A549 (cell line): ENCODE measurements around the gene BZW2. TPM values are rescaled to one million over a fixed set of nuclear protein-coding genes. Genes with fewer than 3 reads are reported as not detected.

Source experiments
- ATAC-seq, 2 experiments: fragments of 200-7000 bp in 1 of 2; fragments of >200 bp in 1 of 2; cut with Nextera tagmentation in 1 of 2; cut with Tn5 transposase in 1 of 2; 3 replicates each; pipeline versions ENCODE4 v1.8.0 to v1.9.1; 2018 to 2020; ENCODE audit warnings: mild to moderate bottlenecking in 1 of 2, moderate library complexity in 1 of 2
- CTCF ChIA-PET: fragments of 300-600 bp; sonication (Branson Sonifier 250); formaldehyde crosslinking; extraction: SDS; loops from one replicate; lab custom pipeline; 2021; ENCODE audit warnings: antibody characterized with exemption, inconsistent platforms; lab: Yijun Ruan, JAX
- POLR2A ChIA-PET: fragments of 350-600 bp; formaldehyde crosslinking; extraction: SDS; loops from one replicate; lab custom pipeline; 2021; ENCODE audit warnings: antibody characterized with exemption, inconsistent platforms; lab: Yijun Ruan, JAX
- DNase-seq, 2 experiments: peaks; one replicate each; pipeline versions ENCODE4 v3.0.0 to v3.0.0-alpha.2; 2011 to 2016; ENCODE audit warnings: low read depth in 1 of 2, low spot score in 1 of 2
- FAIRE-seq: peaks from 2 replicates; lab custom pipeline; 2011; peaks lifted over from hg19 to GRCh38; lab: Jason Lieb, UNC
- H3K27ac ChIP-seq, 2 experiments: fragments of >200 bp; sonication (Bioruptor Twin); formaldehyde crosslinking; 3 replicates each; pipeline ENCODE4 v1.5.1; 2016 to 2017
- H3K4me1 ChIP-seq: fragments of >200 bp; sonication (Bioruptor Twin); formaldehyde crosslinking; 3 replicates; pipeline ENCODE4 v1.6.1; 2016
- H3K4me2 ChIP-seq: fragments of >200 bp; sonication (Bioruptor Twin); formaldehyde crosslinking; 3 replicates; pipeline ENCODE4 v1.6.1; 2016
- H3K4me3 ChIP-seq: fragments of >200 bp; sonication (Bioruptor Twin); formaldehyde crosslinking; 3 replicates; pipeline ENCODE4 v1.5.1; 2016
- H3K9me3 ChIP-seq: fragments of >200 bp; sonication (Bioruptor Twin); formaldehyde crosslinking; 3 replicates; pipeline ENCODE4 v1.6.1; 2016
- CBX2 ChIP-seq: fragments of 200-600 bp; sonication (generic); IDR thresholded peaks from 2 replicates; pipeline ENCODE4 v1.6.1; 2016; ENCODE audit warnings: low read depth, mild to moderate bottlenecking, borderline replicate concordance
- CHD4 ChIP-seq: fragments of 200-600 bp; sonication (generic); IDR thresholded peaks from 2 replicates; pipeline ENCODE4 v1.6.1; 2016; ENCODE audit warnings: antibody characterized with exemption, mild to moderate bottlenecking, borderline replicate concordance
- E2F6 ChIP-seq: IDR thresholded peaks from 2 replicates; pipeline ENCODE4 v1.6.1; 2012; ENCODE audit warnings: low read depth, borderline replicate concordance
- ELK1 ChIP-seq: fragments of 150-350 bp; IDR thresholded peaks from 2 replicates; pipeline ENCODE4 v1.6.1; 2014; ENCODE audit warnings: low read depth, mild to moderate bottlenecking, low read length
- ESRRA ChIP-seq: fragments of 150-350 bp; IDR thresholded peaks from 2 replicates; pipeline ENCODE4 v1.6.1; 2014; ENCODE audit warnings: mild to moderate bottlenecking, low read length, borderline replicate concordance
- GATA3 ChIP-seq: IDR thresholded peaks from 2 replicates; pipeline ENCODE4 v1.6.1; 2012; ENCODE audit warnings: borderline replicate concordance
- HDAC2 ChIP-seq: fragments of 200-600 bp; sonication (generic); IDR thresholded peaks from 2 replicates; pipeline ENCODE4 v1.6.1; 2016
- HES2 ChIP-seq: fragments of >200 bp; sonication (Bioruptor Twin); formaldehyde crosslinking; IDR thresholded peaks from 2 replicates; pipeline ENCODE4 v1.6.1; 2016
- HEYL ChIP-seq: fragments of 250-450 bp; sonication (Bioruptor Pico); IDR thresholded peaks from 2 replicates; pipeline ENCODE4 v1.8.0; 2021; ENCODE audit warnings: mild to moderate bottlenecking, moderate library complexity
- HOXB13 ChIP-seq: fragments of 250-450 bp; sonication (Bioruptor Pico); IDR thresholded peaks from 2 replicates; pipeline ENCODE4 v1.5.0; 2020; ENCODE audit warnings: low read depth, mild to moderate bottlenecking, moderate library complexity
- HOXB5 ChIP-seq: fragments of 250-450 bp; sonication (Bioruptor Pico); IDR thresholded peaks from 2 replicates; pipeline ENCODE4 v1.5.0; 2020; ENCODE audit warnings: mild to moderate bottlenecking, moderate library complexity
- JUNB ChIP-seq: fragments of >200 bp; sonication (Bioruptor Twin); formaldehyde crosslinking; IDR thresholded peaks from 2 replicates; pipeline ENCODE4 v1.6.1; 2016
- KDM5A ChIP-seq: fragments of 200-600 bp; sonication (generic); IDR thresholded peaks from 2 replicates; pipeline ENCODE4 v1.6.1; 2016; ENCODE audit warnings: antibody characterized with exemption, mild to moderate bottlenecking
- MAX ChIP-seq: IDR thresholded peaks from 2 replicates; pipeline ENCODE4 v1.6.1; 2012
- NFE2L2 ChIP-seq: fragments of 150-350 bp; conservative IDR thresholded peaks from 2 replicates; pipeline ENCODE4 v1.6.1; 2014; ENCODE audit warnings: low read length
- NPAS2 ChIP-seq: fragments of 250-450 bp; sonication (Bioruptor Pico); IDR thresholded peaks from 2 replicates; pipeline ENCODE4 v1.8.0; 2022; ENCODE audit warnings: mild to moderate bottlenecking, moderate library complexity, borderline replicate concordance
- NR3C1 ChIP-seq: fragments of >200 bp; sonication (Bioruptor Twin); formaldehyde crosslinking; IDR thresholded peaks from 3 replicates; pipeline ENCODE4 v1.6.1; 2017
- PBX3 ChIP-seq: IDR thresholded peaks from 2 replicates; pipeline ENCODE4 v1.6.1; 2012
- POLR2AphosphoS2 ChIP-seq: conservative IDR thresholded peaks from 2 replicates; pipeline ENCODE4 v1.6.1; 2012; ENCODE audit warnings: low read length, improper control_type of control experiment, inconsistent platforms
- RAD21 ChIP-seq, 2 experiments: fragments of >200 bp in 1 of 2; sonication (Bioruptor Twin) in 1 of 2; formaldehyde crosslinking in 1 of 2; IDR thresholded peaks in 1 of 2; conservative IDR thresholded peaks in 1 of 2; 2 replicates in 1 of 2; 3 replicates in 1 of 2; pipeline ENCODE4 v1.6.1; 2012 to 2018; ENCODE audit warnings: inconsistent platforms in 1 of 2
- RFX5 ChIP-seq: fragments of 450-650 bp; IDR thresholded peaks from 2 replicates; pipeline ENCODE4 v1.7.1; 2014; ENCODE audit warnings: antibody characterized with exemption, mild to moderate bottlenecking, moderate library complexity
- SMC3 ChIP-seq: fragments of >200 bp; sonication (Bioruptor Twin); formaldehyde crosslinking; IDR thresholded peaks from 3 replicates; pipeline ENCODE4 v1.6.1; 2018; ENCODE audit warnings: inconsistent platforms
- SREBF2 ChIP-seq: fragments of 450-650 bp; IDR thresholded peaks from 2 replicates; pipeline ENCODE4 v1.6.1; 2014; ENCODE audit warnings: mild to moderate bottlenecking, moderate library complexity
- ZC3H11A ChIP-seq: fragments of 450-650 bp; IDR thresholded peaks from 2 replicates; pipeline ENCODE4 v1.6.1; 2014; ENCODE audit warnings: antibody characterized with exemption, mild to moderate bottlenecking
- ZFP36 ChIP-seq: fragments of 450-650 bp; IDR thresholded peaks from 2 replicates; pipeline ENCODE4 v1.6.1; 2014; ENCODE audit warnings: borderline replicate concordance; ENCODE audit not compliant: partially characterized antibody
- ZNF302 ChIP-seq: fragments of 250-450 bp; sonication (Bioruptor Pico); IDR thresholded peaks from 2 replicates; pipeline ENCODE4 v1.9.0; 2021; ENCODE audit warnings: inconsistent platforms, mild to moderate bottlenecking, moderate library complexity
- ZSCAN20 ChIP-seq: fragments of 250-450 bp; sonication (Bioruptor Pico); IDR thresholded peaks from 2 replicates; pipeline ENCODE4 v1.8.0; 2022; ENCODE audit warnings: mild to moderate bottlenecking, moderate library complexity
- whole genome bisulfite sequencing: methylation state at CpG from one replicate; pipeline ENCODE4 v1.1.6; 2017; ENCODE audit errors: missing lambda C conversion rate; 5-methylcytosine and 5-hydroxymethylcytosine counted together
- polyA plus RNA-seq, 4 experiments: library from polyadenylated mRNA; depleted of rRNA in 3 of 4; stranded (reverse); fragments of >200 nt; fragmentation: RNase III in 1 of 4; extraction: RNeasy Plus Mini Kit Qiagen cat#74134 plus additional on column Dnase treatment in 1 of 4; gene quantifications; 2 replicates in 3 of 4; 3 replicates in 1 of 4; pipeline ENCODE4 v1.2.3, GENCODE V29; 2011 to 2017

The BZW2 gene
- polyA plus RNA-seq, 2 of the 4 experiments (the other 2 are of a cell fraction): 72.4 to 101 TPM

GRCh38 chr7:16721541-16721940, 75.6 kb downstream of the BZW2 start:
- WGBS: 94% methylated on average over 4 of the region's 4 CpGs
- POLR2A ChIA-PET: no interaction called here
- H3K4me3 ChIP-seq: no peak overlapping the region
- no peak for FAIRE-seq
- H3K9me3 ChIP-seq: no peaks in the 10 kb centered on the region
- no peak for ATAC-seq
- peaks cover 25% of the 10 kb centered on the region; the same call in 2 of the 3 replicates for H3K4me1 ChIP-seq
- CTCF ChIA-PET: no interaction called here
- no peak overlapping the region for H3K4me2 ChIP-seq
- no peak overlapping the region for H3K27ac ChIP-seq
- no peak for DNase-seq
- TF ChIP-seq CBX2 (no peak), JUNB (no peak), ESRRA (no peak), NFE2L2 (no peak), POLR2AphosphoS2 (no peak), HOXB13 (no peak), SREBF2 (no peak), GATA3 (no peak), HEYL (no peak), RAD21 (conservative IDR thresholded peaks at IDR 0.05 in 1 of 2, IDR thresholded peaks at IDR 0.05 in 1 of 2) (no peak)
- TF ChIP-seq, all 56 proteins: peak for 0

GRCh38 chr7:16724344-16724743, 78.4 kb downstream of the BZW2 start:
- peaks cover 15% of the 10 kb centered on the region; the same call in 2 of the 3 replicates for H3K4me1 ChIP-seq
- CTCF ChIA-PET: interaction anchor here (1.1 kb wide), 1 partner anchor 15 kb away, joined by 4 read pairs; no protein-coding TSS in a partner anchor
- no peak overlapping the region for H3K27ac ChIP-seq
- no peak overlapping the region for H3K4me3 ChIP-seq
- no peak overlapping the region for H3K4me2 ChIP-seq
- 100% methylated on average over 1 of the region's 1 CpG for WGBS
- no peak for ATAC-seq
- no peak for FAIRE-seq
- no peak for TF ChIP-seq ZNF302 (CRISPR knock-in tag)
- no peak for TF ChIP-seq HES2
- TF ChIP-seq HOXB5: no peak
- no peak for TF ChIP-seq ZSCAN20 (CRISPR knock-in tag)
- no peak for TF ChIP-seq JUNB
- TF ChIP-seq SMC3: no peak
- TF ChIP-seq NPAS2: no peak
- no peak for DNase-seq
- no peaks in the 10 kb centered on the region for H3K9me3 ChIP-seq
- POLR2A ChIA-PET: no interaction called here

- H3K9me3 ChIP-seq: no peaks in the 10 kb centered on the region
- no peak overlapping the region for H3K27ac ChIP-seq
- ATAC-seq: no peak
- WGBS: 22% methylated on average over 2 of the region's 2 CpGs
- FAIRE-seq: no peak
- H3K4me2 ChIP-seq: no peak overlapping the region
- POLR2A ChIA-PET: no interaction called here
- H3K4me1 ChIP-seq: peaks cover 10% of the 10 kb centered on the region; the same call in 2 of the 3 replicates
- no peak overlapping the region for H3K4me3 ChIP-seq
- DNase-seq: no peak
- TF ChIP-seq RFX5 (no peak), ZC3H11A (no peak), PBX3 (no peak), MAX (no peak), NR3C1 (no peak), POLR2AphosphoS2 (no peak), CHD4 (no peak), SMC3 (no peak), SREBF2 (no peak), HDAC2 (no peak), ELK1 (no peak), KDM5A (no peak), ZFP36 (no peak), E2F6 (no peak)
- CTCF ChIA-PET: no interaction called here
These were observed 80.2 kb downstream of the BZW2 start for GRCh38 chr7:16726189-16726588.
